Breast epithelium (tissue), 3 donors: ENCODE results near the gene XYLT1.

Experiments
- POLR2A ChIP-seq: fragments of 450-650 bp; IDR thresholded peaks from one replicate; pipeline ENCODE4 v1.6.1; 2016; ENCODE audit warnings: antibody characterized with exemption, mild to moderate bottlenecking, moderate library complexity
- POLR2AphosphoS5 ChIP-seq, 3 donors: sonication (generic); formaldehyde crosslinking; IDR thresholded peaks; one replicate each; pipeline ENCODE4 v1.6.1; 2017; ENCODE audit warnings: antibody characterized with exemption in 3 of 3
- TF ChIP-seq, protein P1 (sequence below), 3 donors: fragments of 450-650 bp; IDR thresholded peaks; one replicate each; pipeline ENCODE4 v1.5.1; 2016 to 2017; ENCODE audit warnings: antibody characterized with exemption in 3 of 3, mild to moderate bottlenecking in 3 of 3, moderate library complexity in 3 of 3

DNA sequence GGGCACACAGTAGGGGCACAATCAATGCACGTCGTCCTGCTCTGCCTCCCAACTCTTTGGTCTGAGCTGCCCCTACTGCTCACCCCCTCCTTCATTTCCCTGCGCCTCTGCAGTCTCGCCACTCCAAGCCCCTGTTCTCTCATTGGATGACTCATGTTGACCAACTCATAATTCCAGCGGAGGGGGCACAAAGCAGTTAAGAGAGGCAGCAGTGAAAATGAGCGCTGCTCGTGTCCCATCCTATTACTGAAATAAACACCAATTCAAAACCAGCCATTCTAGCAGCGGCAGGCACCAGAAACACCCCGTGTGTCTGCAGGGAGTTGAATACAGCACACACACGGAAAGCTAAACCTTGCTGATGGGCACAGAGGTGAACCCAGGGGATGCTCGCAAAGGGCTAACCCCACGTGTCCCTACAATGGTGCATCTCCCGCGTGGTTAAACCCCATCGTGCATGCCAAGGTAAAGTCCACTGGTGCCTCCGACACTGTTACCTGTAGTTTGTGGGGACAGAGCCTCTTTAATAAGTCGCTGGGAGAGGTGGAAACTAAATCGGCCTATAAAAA lies 310.4 kb downstream of the XYLT1 start:
- TF ChIP-seq, protein P1, sequence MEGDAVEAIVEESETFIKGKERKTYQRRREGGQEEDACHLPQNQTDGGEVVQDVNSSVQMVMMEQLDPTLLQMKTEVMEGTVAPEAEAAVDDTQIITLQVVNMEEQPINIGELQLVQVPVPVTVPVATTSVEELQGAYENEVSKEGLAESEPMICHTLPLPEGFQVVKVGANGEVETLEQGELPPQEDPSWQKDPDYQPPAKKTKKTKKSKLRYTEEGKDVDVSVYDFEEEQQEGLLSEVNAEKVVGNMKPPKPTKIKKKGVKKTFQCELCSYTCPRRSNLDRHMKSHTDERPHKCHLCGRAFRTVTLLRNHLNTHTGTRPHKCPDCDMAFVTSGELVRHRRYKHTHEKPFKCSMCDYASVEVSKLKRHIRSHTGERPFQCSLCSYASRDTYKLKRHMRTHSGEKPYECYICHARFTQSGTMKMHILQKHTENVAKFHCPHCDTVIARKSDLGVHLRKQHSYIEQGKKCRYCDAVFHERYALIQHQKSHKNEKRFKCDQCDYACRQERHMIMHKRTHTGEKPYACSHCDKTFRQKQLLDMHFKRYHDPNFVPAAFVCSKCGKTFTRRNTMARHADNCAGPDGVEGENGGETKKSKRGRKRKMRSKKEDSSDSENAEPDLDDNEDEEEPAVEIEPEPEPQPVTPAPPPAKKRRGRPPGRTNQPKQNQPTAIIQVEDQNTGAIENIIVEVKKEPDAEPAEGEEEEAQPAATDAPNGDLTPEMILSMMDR (IDR thresholded peaks at IDR 0.05): no peak
- TF ChIP-seq POLR2AphosphoS5 (IDR thresholded peaks at IDR 0.05) (no peak), POLR2A (no peak)
